Right lobe of liver (tissue), 4 donors: Measurements from ENCODE around the gene SLC2A6.

Experiments
- POLR2A ChIP-seq: fragments of 450-650 bp; IDR thresholded peaks from one replicate; pipeline ENCODE4 v1.6.1; 2017; ENCODE audit warnings: antibody characterized with exemption, mild to moderate bottlenecking
- TF ChIP-seq, protein P1 (sequence below), 4 donors: fragments of 200-600 bp in 3 of 4; fragments of 450-650 bp in 1 of 4; IDR thresholded peaks; one replicate each; pipeline versions ENCODE4 v1.5.1 to v1.8.0; 2016 to 2022; ENCODE audit warnings: antibody characterized with exemption in 4 of 4, mild to moderate bottlenecking in 2 of 4
- donor health status: DM: no; HTN: no; CAD: no.
- donor health status: DM: no; HTN: no; CAD: no.
- donor health status: DM: no; HTN: yes; CAD: no.

DNA sequence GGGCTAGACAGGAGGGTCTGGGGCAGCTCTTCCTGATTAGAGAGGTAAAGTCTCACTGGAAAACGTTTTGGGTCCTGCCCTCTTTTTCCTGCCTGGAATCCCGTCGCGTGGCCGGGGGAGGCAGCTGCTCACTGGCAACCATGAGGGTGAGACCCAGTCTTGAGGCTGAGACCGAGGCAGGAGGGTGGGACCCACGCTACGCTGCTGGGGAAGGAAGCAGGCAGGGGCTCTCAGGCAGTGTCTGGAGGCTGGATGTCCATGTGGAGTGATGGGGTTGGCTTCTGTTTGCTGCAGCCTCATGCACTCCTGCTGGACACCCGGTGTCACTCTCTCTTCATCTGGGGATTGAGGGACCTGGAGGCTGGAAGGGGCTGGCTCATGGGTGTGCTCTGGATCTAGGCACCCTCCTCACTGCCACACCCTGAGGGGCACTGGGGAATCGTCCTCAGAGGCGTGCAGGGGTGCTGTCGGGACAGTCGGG is 11.3 kb upstream of the SLC2A6 start:
- TF ChIP-seq, protein P1, sequence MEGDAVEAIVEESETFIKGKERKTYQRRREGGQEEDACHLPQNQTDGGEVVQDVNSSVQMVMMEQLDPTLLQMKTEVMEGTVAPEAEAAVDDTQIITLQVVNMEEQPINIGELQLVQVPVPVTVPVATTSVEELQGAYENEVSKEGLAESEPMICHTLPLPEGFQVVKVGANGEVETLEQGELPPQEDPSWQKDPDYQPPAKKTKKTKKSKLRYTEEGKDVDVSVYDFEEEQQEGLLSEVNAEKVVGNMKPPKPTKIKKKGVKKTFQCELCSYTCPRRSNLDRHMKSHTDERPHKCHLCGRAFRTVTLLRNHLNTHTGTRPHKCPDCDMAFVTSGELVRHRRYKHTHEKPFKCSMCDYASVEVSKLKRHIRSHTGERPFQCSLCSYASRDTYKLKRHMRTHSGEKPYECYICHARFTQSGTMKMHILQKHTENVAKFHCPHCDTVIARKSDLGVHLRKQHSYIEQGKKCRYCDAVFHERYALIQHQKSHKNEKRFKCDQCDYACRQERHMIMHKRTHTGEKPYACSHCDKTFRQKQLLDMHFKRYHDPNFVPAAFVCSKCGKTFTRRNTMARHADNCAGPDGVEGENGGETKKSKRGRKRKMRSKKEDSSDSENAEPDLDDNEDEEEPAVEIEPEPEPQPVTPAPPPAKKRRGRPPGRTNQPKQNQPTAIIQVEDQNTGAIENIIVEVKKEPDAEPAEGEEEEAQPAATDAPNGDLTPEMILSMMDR (IDR thresholded peaks at IDR 0.05) = no peak
- no peak for TF ChIP-seq POLR2A
